GM12872 (cell line): Measurements from ENCODE around the gene ADTRP.

Source experiments
- TF ChIP-seq, protein P1 (sequence below): IDR thresholded peaks from 3 replicates; pipeline ENCODE4 v1.5.1; 2011; ENCODE audit warnings: low read depth, mild to moderate bottlenecking, low read length, moderate library complexity; ENCODE audit not compliant: insufficient read depth

Gene ADTRP

DNA sequence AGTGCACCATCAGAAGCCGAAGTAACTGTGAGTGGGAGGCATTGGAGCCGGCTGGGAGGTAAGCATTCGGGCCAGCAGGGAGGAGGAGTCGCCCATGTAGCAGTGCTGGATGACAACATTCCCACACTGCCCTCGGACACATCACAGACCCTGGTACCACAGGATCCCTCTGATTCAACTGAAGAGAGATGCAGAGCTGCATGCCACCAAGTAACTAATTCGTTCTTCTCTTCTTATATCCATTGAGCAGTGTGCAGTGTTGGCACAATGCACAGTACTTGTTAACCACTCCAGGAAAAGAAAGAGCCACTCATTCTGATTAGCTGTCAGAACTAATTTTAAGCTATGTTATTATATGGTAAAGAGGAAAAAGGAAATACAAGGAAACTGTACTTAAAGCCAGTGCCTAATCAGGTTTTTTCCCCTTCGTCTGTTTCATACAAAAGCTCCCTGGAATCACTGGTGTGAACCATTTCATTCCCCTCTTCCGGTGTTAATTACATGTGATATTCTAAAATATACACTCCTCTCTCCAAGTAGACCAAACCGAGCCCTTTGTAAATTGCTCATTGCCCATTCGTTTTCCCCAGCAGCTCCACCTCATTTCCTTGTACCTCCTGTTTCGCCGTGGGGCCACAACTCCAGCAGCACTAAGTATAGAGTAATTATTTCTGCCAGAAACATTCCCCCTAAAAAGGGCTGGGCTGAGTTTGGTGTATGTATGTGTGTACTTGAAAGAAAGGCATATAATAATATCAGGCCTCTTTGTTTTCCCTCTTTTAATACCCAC, 32.4 kb upstream of the ADTRP start:
- TF ChIP-seq, protein P1, sequence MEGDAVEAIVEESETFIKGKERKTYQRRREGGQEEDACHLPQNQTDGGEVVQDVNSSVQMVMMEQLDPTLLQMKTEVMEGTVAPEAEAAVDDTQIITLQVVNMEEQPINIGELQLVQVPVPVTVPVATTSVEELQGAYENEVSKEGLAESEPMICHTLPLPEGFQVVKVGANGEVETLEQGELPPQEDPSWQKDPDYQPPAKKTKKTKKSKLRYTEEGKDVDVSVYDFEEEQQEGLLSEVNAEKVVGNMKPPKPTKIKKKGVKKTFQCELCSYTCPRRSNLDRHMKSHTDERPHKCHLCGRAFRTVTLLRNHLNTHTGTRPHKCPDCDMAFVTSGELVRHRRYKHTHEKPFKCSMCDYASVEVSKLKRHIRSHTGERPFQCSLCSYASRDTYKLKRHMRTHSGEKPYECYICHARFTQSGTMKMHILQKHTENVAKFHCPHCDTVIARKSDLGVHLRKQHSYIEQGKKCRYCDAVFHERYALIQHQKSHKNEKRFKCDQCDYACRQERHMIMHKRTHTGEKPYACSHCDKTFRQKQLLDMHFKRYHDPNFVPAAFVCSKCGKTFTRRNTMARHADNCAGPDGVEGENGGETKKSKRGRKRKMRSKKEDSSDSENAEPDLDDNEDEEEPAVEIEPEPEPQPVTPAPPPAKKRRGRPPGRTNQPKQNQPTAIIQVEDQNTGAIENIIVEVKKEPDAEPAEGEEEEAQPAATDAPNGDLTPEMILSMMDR: no peak

DNA sequence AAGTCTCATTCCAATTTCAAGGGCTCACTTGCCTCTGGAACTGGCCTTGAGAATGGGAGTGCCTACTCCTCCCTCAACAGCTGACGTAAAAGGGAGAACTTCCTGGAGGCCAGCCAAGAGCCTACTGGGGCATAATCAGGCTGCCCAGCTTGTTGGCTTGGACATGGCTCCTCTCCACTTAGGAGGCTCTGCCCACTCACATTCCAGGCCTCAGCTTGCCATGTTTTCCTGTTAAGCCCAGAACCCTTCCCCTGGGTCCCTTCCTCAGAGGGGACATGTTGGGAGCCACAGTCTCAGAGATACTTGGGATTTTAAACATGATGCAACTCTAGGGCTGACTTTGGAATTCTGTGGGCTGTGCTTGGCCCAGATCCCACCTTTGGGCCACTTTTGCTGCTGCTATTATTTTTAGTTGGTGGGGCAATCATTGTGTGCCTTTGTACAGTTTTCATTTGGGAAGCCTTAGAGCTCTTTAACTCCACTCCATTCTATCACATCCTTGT, 31.5 kb upstream of the ADTRP start:
- TF ChIP-seq, protein P1: no peak

DNA sequence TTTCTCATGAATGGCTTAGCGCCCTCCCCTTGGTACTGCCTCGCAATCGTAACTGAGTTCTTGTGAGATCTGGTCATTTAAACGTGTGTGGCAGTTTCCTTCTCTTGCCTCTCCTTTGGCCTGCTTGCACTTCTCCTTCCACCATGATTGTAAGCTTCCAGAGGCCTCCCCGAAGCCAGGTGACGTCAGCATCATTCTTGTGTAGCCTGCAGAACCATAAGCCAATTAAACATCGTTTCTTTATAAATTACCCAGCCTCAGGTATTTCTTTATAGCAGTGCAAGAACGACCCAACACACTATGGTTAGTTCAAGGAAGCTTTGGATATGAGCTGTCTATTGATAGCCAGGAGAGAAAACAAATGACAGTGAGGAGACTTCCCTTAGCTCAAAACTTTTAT, 29.5 kb upstream of the ADTRP start:
- TF ChIP-seq, protein P1: no peak

DNA sequence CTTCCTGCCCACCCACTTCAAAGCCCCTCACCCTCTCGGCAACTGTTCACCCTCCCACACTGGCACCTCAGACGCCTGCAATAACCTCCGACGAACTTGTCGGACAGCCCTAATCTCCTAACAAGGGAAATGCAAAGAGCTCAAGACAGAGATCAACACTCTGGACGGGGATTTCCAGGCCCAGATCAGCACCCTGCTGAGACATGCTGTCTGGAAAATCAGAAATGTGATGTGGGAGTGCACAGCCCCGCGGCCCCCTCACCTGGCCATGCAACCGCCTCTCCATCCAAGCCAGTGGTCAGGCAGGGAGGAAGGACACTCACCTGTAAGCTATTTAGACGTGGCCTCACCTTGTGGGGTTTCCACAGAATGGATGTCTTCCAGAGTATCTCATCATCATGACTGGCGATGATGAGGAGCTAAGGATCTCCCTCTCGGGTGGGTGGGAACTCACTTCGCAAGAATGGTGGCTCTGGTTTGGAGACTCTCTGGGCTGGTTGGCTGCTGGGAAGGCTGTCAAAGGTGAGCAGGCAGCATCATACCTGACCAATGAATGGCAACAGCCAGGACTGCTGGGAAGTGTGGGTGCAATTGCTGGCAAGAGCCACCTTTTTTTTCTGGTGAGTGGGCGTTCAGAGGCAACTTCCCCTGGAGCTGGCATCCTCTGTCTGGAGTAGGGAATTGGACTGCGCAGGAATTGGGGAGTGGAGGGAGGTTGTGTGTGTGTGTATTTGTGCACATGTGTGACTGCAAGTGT, 28.1 kb upstream of the ADTRP start:
- TF ChIP-seq, protein P1: no peak

DNA sequence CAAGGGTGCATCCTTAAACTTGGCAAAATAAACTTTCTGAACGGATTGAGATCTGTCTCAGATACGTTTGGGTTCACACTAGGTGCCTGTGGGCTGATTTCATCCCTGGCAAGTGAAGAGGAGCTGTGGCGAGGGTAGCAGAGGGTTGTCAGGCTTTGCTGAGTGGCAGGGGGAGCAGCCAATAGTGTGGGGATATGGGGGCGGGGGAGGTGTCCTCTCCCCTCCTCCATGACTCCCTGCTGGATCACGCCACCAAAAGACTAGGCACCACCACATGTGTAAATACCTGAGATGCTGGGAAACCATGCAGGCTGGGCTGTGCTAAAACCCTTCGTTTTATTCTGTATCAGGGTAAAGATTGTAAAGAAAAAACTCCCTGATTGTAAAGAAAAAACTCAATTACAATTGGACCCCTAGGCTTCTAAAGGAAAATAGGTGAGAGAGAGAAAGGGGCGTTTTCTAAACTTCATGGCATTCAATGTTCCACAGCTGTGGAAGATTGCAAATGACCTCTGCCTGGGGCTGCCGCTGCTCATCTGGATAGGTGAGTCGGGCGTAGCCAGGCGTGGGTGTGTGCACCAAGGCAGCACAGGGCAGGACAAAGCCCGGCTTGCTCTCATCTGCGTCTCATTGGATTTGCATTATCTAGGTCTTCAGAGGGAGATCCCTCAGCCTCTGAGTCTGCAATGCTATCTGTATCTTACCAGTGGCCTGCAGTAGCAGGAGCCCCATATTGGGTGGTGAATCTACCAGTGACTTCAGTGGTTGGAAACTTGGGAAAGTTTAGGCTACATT, 26.9 kb upstream of the ADTRP start:
- TF ChIP-seq, protein P1: no peak

DNA sequence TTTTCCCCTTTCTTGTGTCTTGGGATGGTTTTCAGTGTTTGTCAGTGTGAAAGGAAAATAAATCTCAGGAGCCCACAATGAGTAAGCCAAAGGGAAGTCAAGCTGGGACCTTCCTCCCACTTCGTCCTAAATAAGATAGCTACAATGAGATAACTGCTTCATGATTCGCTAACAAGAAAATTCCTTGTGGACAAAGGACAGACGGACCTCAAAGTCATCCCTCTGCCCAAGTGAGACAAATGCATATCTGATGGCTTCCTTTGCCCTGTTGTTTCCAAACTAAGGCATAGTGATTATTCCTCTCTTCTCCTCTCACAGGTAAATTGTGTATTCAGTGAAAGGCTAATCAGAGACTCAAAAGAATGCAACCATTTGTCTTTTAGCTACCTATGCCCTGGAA, 26.1 kb upstream of the ADTRP start:
- TF ChIP-seq, protein P1: no peak

DNA sequence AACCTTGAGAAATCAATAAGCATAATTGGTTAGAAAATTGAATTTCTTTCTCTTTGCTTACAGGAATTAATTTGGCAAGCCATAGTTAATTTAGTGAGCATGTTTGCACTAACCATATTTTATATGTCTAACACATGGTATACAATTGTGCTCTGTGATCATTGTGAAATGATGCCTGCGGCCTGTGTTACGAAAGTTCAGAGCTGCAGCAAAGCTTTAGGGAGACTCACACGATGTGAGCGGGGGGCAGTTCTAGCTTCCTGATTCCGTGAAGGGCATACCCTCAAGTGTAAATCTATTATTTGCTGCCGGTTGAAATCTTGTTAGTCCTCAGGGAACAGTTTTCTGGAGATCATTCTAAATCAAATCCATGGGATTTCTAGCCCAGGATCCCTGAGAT, 25.5 kb upstream of the ADTRP start:
- TF ChIP-seq, protein P1: no peak
